LNCAP (cell line): Measurements from ENCODE around the gene KIAA0040.

Source experiments
- CTCF ChIP-seq: fragments of 450-650 bp; IDR thresholded peaks from 2 replicates; pipeline ENCODE4 v1.5.1; 2017; ENCODE audit warnings: mild to moderate bottlenecking

The KIAA0040 gene

DNA sequence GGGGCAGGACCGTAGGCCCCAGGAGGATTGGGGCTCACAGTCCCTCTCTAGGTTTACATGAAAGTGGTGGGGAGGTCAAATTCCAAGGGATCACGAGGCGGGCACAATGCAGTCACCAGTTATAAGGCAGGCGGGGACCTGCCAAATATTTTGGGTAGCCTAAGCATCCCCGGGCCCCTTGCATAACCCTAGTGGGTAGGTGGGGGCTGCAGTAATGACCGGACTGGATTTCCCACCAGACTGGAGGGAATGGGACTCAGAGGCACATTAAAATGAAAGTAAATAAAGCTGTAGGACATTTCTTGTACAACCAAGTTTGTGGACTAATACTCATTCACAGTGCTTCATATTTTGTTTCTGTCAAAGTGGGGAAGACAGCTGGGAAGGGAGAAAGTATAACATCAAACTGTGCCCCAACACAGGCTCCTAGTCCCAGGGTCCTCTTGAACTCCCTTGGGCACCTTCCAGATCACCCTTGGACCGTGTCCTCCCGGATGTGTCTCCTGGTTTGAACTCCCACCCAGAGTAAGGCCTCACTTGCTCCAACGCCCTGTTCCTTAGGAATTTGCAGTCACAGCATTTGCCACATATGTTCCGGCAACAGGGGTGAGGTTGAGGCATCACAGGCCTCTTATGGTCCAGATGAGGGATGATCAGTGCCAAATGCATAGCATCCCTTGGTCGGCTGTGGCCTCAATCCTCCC is 28.4 kb upstream of the KIAA0040 start:
- TF ChIP-seq CTCF, result no peak

DNA sequence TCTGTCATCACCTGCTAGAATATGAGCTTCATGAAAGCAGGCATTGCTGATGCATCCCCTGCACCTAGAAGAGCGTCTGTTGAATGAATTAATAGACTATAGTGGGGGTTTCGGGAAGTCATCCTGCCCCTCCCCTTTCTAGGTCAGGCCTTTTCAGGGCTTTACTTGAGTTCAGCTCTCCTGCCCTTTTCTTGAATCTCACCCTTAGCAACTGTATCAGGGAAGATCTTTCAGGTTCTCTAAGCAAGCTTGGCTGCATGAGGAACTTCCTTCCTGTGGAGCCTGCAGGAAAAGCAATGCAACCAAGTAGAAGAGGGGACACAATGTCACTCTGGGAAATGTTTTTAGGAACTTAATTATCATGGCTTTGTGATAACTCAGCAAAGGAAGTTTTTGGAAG is 27.2 kb upstream of the KIAA0040 start:
- no peak for TF ChIP-seq CTCF

- no peak for TF ChIP-seq CTCF
Observed at GRCh38 chr1:175218786-175219434, 26.3 kb upstream of the KIAA0040 start.

GRCh38 chr1:175217721-175218531 is 25.4 kb upstream of the KIAA0040 start:
- TF ChIP-seq CTCF, result no peak

DNA sequence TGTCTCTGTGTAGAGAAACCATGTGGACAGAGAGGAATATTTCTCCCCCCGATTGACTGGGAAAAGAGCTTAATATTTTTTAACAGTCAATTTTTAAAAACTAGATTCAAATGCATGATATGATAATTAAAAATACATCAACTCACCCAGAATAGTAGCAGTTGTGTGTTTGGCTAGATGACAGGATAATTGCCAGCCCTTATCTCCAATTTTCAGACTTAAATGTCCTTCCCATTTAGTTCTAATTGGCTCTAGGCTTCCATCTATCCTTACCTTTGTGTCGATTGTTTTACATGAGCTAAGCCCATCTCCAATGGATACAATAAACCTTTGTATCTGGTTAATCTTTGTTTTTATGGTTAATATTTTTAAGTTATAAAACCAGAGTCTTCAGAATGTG is 23.9 kb upstream of the KIAA0040 start:
- TF ChIP-seq CTCF, result no peak

DNA sequence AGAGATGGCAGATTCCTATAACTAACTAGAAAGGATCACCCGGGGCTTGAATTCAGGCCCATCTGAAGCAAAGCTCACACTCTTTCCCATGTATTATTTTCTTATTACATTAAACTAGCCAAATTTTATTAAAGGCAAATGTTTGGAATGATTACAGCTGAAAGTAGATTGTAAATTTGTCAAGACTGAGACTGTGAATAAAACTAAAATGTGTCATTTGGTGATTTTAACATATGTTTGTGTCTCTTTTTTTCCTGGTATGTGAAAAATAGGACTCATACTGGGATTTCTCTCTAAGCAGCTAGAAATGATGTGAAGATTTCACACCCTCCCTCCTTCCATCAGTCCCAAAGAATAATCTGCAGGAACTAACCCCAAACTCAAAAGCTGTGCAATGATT is 19.1 kb upstream of the KIAA0040 start:
- no peak for TF ChIP-seq CTCF

DNA sequence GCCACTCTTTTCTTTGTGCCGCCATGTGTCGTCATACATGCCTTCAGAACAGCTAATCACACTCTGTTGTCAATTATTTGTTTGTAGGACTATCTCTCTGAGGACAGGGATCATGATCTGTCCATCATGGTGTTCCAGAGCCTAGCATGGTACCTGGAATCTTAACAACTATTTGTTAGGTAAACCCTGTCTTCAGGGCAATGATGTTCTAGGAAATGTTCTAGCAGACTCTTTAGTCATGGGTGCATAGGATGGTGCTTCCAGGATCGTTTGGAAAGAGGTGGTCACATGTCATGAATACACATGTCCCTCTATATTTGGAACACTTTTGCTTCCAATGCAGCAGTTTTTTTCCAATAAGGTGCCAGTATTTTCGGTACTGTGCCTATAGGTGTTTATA is 18.2 kb upstream of the KIAA0040 start:
- TF ChIP-seq CTCF, result no peak
